ENCODE measurements around the gene PI4K2B.

PI4K2B gene

GRCh38 chr4:25258980-25259578 is 25.2 kb downstream of the PI4K2B start:
- Histone ChIP-seq H3K27me3 (ENCODE audit: insufficient read depth, insufficient read length) (no peaks in the 10 kb centered on the region), H3K9ac (ENCODE audit: insufficient read length, low read depth) (no peak overlapping the region), H3K4me1 (ENCODE audit: insufficient read depth, insufficient read length) (no peaks in the 10 kb centered on the region), H3K36me3 (ENCODE audit: insufficient read depth, insufficient read length, low read length) (peaks cover 64% of the 10 kb centered on the region), H3K9me3 (ENCODE audit: insufficient read depth, low read length) (no peaks in the 10 kb centered on the region), H3K4me3 (ENCODE audit: insufficient read length, low read depth) (no peak overlapping the region)
- no peak for DNase-seq (ENCODE audit: low read depth, low spot score)
- TF ChIP-seq ZNF274 (IDR thresholded peaks at IDR 0.05; ENCODE audit: low read depth, low read length) (no peak), SUZ12 (IDR thresholded peaks at IDR 0.05; ENCODE audit: extremely low read depth, insufficient read depth, insufficient read length) (no peak), YY1 (IDR thresholded peaks at IDR 0.05; ENCODE audit: insufficient read depth, insufficient read length) (no peak)

GRCh38 chr4:25271866-25272265 is 38.0 kb downstream of the PI4K2B start:
- Histone ChIP-seq H3K4me3 (ENCODE audit: insufficient read length, low read depth) (no peak overlapping the region), H3K9ac (ENCODE audit: insufficient read length, low read depth) (no peak overlapping the region), H3K9me3 (ENCODE audit: insufficient read depth, low read length) (no peaks in the 10 kb centered on the region), H3K4me1 (ENCODE audit: insufficient read depth, insufficient read length) (no peaks in the 10 kb centered on the region), H3K36me3 (ENCODE audit: insufficient read depth, insufficient read length, low read length) (peaks cover 29% of the 10 kb centered on the region), H3K27me3 (ENCODE audit: insufficient read depth, insufficient read length) (no peaks in the 10 kb centered on the region)
- DNase-seq (ENCODE audit: low read depth, low spot score): no peak
- TF ChIP-seq SUZ12 (IDR thresholded peaks at IDR 0.05; ENCODE audit: extremely low read depth, insufficient read depth, insufficient read length): no peak
- no peak for TF ChIP-seq ZNF274 (IDR thresholded peaks at IDR 0.05; ENCODE audit: low read depth, low read length)
- no peak for TF ChIP-seq YY1 (IDR thresholded peaks at IDR 0.05; ENCODE audit: insufficient read depth, insufficient read length)

GRCh38 chr4:25280210-25280609 is 46.4 kb downstream of the PI4K2B start:
- DNase-seq (ENCODE audit: low read depth, low spot score): no peak
- H3K27me3 ChIP-seq (ENCODE audit: insufficient read depth, insufficient read length): no peaks in the 10 kb centered on the region
- H3K4me3 ChIP-seq (ENCODE audit: insufficient read length, low read depth): no peak overlapping the region
- H3K36me3 ChIP-seq (ENCODE audit: insufficient read depth, insufficient read length, low read length): peaks cover 22% of the 10 kb centered on the region
- no peak for TF ChIP-seq ZNF274 (IDR thresholded peaks at IDR 0.05; ENCODE audit: low read depth, low read length)
- TF ChIP-seq SUZ12 (IDR thresholded peaks at IDR 0.05; ENCODE audit: extremely low read depth, insufficient read depth, insufficient read length): no peak
- TF ChIP-seq YY1 (IDR thresholded peaks at IDR 0.05; ENCODE audit: insufficient read depth, insufficient read length): no peak
- H3K4me1 ChIP-seq (ENCODE audit: insufficient read depth, insufficient read length): no peaks in the 10 kb centered on the region
- H3K9ac ChIP-seq (ENCODE audit: insufficient read length, low read depth): no peak overlapping the region
- H3K9me3 ChIP-seq (ENCODE audit: insufficient read depth, low read length): no peaks in the 10 kb centered on the region

GRCh38 chr4:25283948-25284347 is 50.1 kb downstream of the PI4K2B start:
- DNase-seq (ENCODE audit: low read depth, low spot score): no peak
- no peak overlapping the region for H3K9ac ChIP-seq (ENCODE audit: insufficient read length, low read depth)
- H3K36me3 ChIP-seq (ENCODE audit: insufficient read depth, insufficient read length, low read length): peaks cover 8% of the 10 kb centered on the region

DNA sequence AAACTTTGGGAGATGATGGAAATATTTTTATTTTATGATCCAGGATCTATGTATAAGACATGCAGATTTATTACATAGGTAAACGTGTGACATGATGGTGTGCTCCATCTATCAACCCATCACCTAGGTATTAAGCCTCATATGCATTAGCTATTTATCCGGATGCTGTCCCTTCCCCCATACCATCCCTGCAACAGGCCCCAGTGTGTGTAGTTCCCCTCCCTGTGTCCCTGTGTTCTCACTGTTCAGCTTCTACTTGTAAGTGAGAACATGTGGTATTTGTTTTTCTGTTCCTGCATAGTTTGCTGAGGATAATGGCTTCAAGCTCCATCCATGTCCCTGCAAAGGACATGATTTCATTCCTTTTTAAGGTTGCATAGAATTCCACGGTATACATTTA is 50.6 kb downstream of the PI4K2B start:
- H3K36me3 ChIP-seq (ENCODE audit: insufficient read depth, insufficient read length, low read length): peaks cover 8% of the 10 kb centered on the region

More at GRCh38 chr4:25283948-25284347, 50.1 kb downstream of the PI4K2B start:
- H3K4me3 ChIP-seq (ENCODE audit: insufficient read length, low read depth): no peak overlapping the region
- no peaks in the 10 kb centered on the region for H3K27me3 ChIP-seq (ENCODE audit: insufficient read depth, insufficient read length)
- H3K4me1 ChIP-seq (ENCODE audit: insufficient read depth, insufficient read length): no peaks in the 10 kb centered on the region
- H3K9me3 ChIP-seq (ENCODE audit: insufficient read depth, low read length): no peaks in the 10 kb centered on the region
- TF ChIP-seq ZNF274 (IDR thresholded peaks at IDR 0.05; ENCODE audit: low read depth, low read length): no peak
- no peak for TF ChIP-seq SUZ12 (IDR thresholded peaks at IDR 0.05; ENCODE audit: extremely low read depth, insufficient read depth, insufficient read length)
- no peak for TF ChIP-seq YY1 (IDR thresholded peaks at IDR 0.05; ENCODE audit: insufficient read depth, insufficient read length)

GRCh38 chr4:25290490-25291067 is 56.7 kb downstream of the PI4K2B start:
- Histone ChIP-seq H3K36me3 (ENCODE audit: insufficient read depth, insufficient read length, low read length) (no peaks in the 10 kb centered on the region), H3K9me3 (ENCODE audit: insufficient read depth, low read length) (no peaks in the 10 kb centered on the region), H3K9ac (ENCODE audit: insufficient read length, low read depth) (no peak overlapping the region), H3K4me1 (ENCODE audit: insufficient read depth, insufficient read length) (peaks cover 4% of the 10 kb centered on the region), H3K27me3 (ENCODE audit: insufficient read depth, insufficient read length) (no peaks in the 10 kb centered on the region), H3K4me3 (ENCODE audit: insufficient read length, low read depth) (no peak overlapping the region)
- no peak for DNase-seq (ENCODE audit: low read depth, low spot score)
- TF ChIP-seq SUZ12 (IDR thresholded peaks at IDR 0.05; ENCODE audit: extremely low read depth, insufficient read depth, insufficient read length) (no peak), ZNF274 (IDR thresholded peaks at IDR 0.05; ENCODE audit: low read depth, low read length) (no peak), YY1 (IDR thresholded peaks at IDR 0.05; ENCODE audit: insufficient read depth, insufficient read length) (no peak)

More for the DNA sequence above, 50.6 kb downstream of the PI4K2B start:
- no peaks in the 10 kb centered on the region for H3K4me1 ChIP-seq (ENCODE audit: insufficient read depth, insufficient read length)
- H3K9me3 ChIP-seq (ENCODE audit: insufficient read depth, low read length): no peaks in the 10 kb centered on the region
- no peak overlapping the region for H3K4me3 ChIP-seq (ENCODE audit: insufficient read length, low read depth)
- no peak for DNase-seq (ENCODE audit: low read depth, low spot score)
- no peak overlapping the region for H3K9ac ChIP-seq (ENCODE audit: insufficient read length, low read depth)
- H3K27me3 ChIP-seq (ENCODE audit: insufficient read depth, insufficient read length): no peaks in the 10 kb centered on the region
- TF ChIP-seq YY1 (IDR thresholded peaks at IDR 0.05; ENCODE audit: insufficient read depth, insufficient read length): no peak
- TF ChIP-seq SUZ12 (IDR thresholded peaks at IDR 0.05; ENCODE audit: extremely low read depth, insufficient read depth, insufficient read length): no peak
- TF ChIP-seq ZNF274 (IDR thresholded peaks at IDR 0.05; ENCODE audit: low read depth, low read length): no peak

- no peak for TF ChIP-seq YY1 (IDR thresholded peaks at IDR 0.05; ENCODE audit: insufficient read depth, insufficient read length)
- no peak for TF ChIP-seq ZNF274 (IDR thresholded peaks at IDR 0.05; ENCODE audit: low read depth, low read length)
- TF ChIP-seq SUZ12 (IDR thresholded peaks at IDR 0.05; ENCODE audit: extremely low read depth, insufficient read depth, insufficient read length): no peak
- Histone ChIP-seq H3K9me3 (ENCODE audit: insufficient read depth, low read length) (no peaks in the 10 kb centered on the region), H3K4me3 (ENCODE audit: insufficient read length, low read depth) (no peak overlapping the region), H3K27me3 (ENCODE audit: insufficient read depth, insufficient read length) (no peaks in the 10 kb centered on the region), H3K36me3 (ENCODE audit: insufficient read depth, insufficient read length, low read length) (no peaks in the 10 kb centered on the region), H3K4me1 (ENCODE audit: insufficient read depth, insufficient read length) (peaks cover 4% of the 10 kb centered on the region), H3K9ac (ENCODE audit: insufficient read length, low read depth) (no peak overlapping the region)
- DNase-seq (ENCODE audit: low read depth, low spot score): no peak
These were observed 57.4 kb downstream of the PI4K2B start for GRCh38 chr4:25291158-25291733.
